ENCODE measurements around the gene SETD2.

SETD2 gene

GRCh38 chr3:46996689-46997452 is 167.0 kb downstream of the SETD2 start:
- no peak for DNase-seq (ENCODE audit: low read depth)

- DNase-seq (ENCODE audit: low read depth), result no peak
Measured at GRCh38 chr3:46995901-46996562, 167.9 kb downstream of the SETD2 start.

GRCh38 chr3:46994801-46995731 is 168.8 kb downstream of the SETD2 start:
- DNase-seq (ENCODE audit: low read depth), result no peak

- no peak for DNase-seq (ENCODE audit: low read depth)
Measured at GRCh38 chr3:46993986-46994385, 169.9 kb downstream of the SETD2 start.

GRCh38 chr3:46993292-46993691 is 170.6 kb downstream of the SETD2 start:
- DNase-seq (ENCODE audit: low read depth), result no peak

- no peak for DNase-seq (ENCODE audit: low read depth)
Measured at GRCh38 chr3:46992231-46992630, 171.7 kb downstream of the SETD2 start.

GRCh38 chr3:46991406-46992165 is 172.3 kb downstream of the SETD2 start:
- no peak for DNase-seq (ENCODE audit: low read depth)

GRCh38 chr3:46990573-46991374 is 173.1 kb downstream of the SETD2 start:
- DNase-seq (ENCODE audit: low read depth), result no peak

- DNase-seq (ENCODE audit: low read depth), result no peak
Measured at GRCh38 chr3:46989146-46989810, 174.6 kb downstream of the SETD2 start.

GRCh38 chr3:46988616-46989015 is 175.3 kb downstream of the SETD2 start:
- no peak for DNase-seq (ENCODE audit: low read depth)

GRCh38 chr3:46987743-46988401 is 176.0 kb downstream of the SETD2 start:
- DNase-seq (ENCODE audit: low read depth), result no peak

- DNase-seq (ENCODE audit: low read depth), result no peak
Measured at GRCh38 chr3:46987319-46987742, 176.6 kb downstream of the SETD2 start.

- DNase-seq (ENCODE audit: low read depth), result no peak
Measured at GRCh38 chr3:46986782-46987310, 177.1 kb downstream of the SETD2 start.

- DNase-seq (ENCODE audit: low read depth), result no peak
Measured at GRCh38 chr3:46986055-46986730, 177.7 kb downstream of the SETD2 start.

- no peak for DNase-seq (ENCODE audit: low read depth)
Measured at GRCh38 chr3:46985588-46985987, 178.3 kb downstream of the SETD2 start.

- no peak for DNase-seq (ENCODE audit: low read depth)
Measured at GRCh38 chr3:46984591-46985459, 179.1 kb downstream of the SETD2 start.

GRCh38 chr3:46982546-46982945 is 181.4 kb downstream of the SETD2 start:
- no peak for DNase-seq (ENCODE audit: low read depth)

GRCh38 chr3:46981932-46982471 is 181.9 kb downstream of the SETD2 start:
- DNase-seq (ENCODE audit: low read depth), result no peak
